Measurements from ENCODE around the gene PHLDB3. TPM values are rescaled to one million over a fixed set of nuclear protein-coding genes. Genes with fewer than 3 reads are reported as not detected.

Gene PHLDB3
- polyA plus RNA-seq, 2 donors = 58.1 to 70.1 TPM

DNA sequence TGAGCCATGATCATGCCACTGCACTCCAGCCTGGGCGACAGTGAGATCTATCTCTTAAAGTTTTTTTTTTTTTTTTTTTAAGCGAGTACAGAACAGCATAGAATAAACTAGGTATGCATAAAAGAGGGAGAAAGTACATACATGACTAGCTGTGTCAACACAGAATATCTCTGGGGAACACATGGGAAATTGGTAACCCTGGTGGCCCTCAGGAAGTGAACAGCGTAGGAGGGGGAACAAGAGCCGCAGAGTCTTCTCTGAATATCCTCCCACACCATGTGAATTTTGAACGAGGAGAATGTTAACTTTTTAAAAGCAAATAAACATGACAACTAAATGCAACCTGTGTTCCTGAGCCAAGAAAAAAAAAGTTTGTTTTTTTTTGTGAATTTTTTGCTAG, 15.2 kb downstream of the PHLDB3 start:
- no peak overlapping the region for H3K4me3 ChIP-seq (ENCODE audit: low read depth in 1 of 2, low read length in 2 of 2)
- no peaks in the 10 kb centered on the region for H3K27me3 ChIP-seq (ENCODE audit: control insufficient read depth in 1 of 2, insufficient read depth in 2 of 2, low read length in 2 of 2)
- 63 to 64% methylated on average over 5 of the region's 5 CpGs for WGBS, 2 donors
- H3K4me1 ChIP-seq (ENCODE audit: control insufficient read depth in 2 of 2, insufficient read depth in 2 of 2, low read length in 1 of 2) = no peaks in the 10 kb centered on the region
- H3K36me3 ChIP-seq (ENCODE audit: control insufficient read depth in 2 of 2, insufficient read depth in 2 of 2, low read length in 1 of 2) = peaks cover under 1 to 14% of the 10 kb centered on the region in 2 donors
- H3K9me3 ChIP-seq (ENCODE audit: control insufficient read depth in 2 of 2, insufficient read depth in 1 of 2, low read depth in 1 of 2, low read length in 1 of 2) = no peaks in the 10 kb centered on the region
- H3K27ac ChIP-seq (ENCODE audit: low read depth in 2 of 2, low read length in 1 of 2) = no peak overlapping the region

DNA sequence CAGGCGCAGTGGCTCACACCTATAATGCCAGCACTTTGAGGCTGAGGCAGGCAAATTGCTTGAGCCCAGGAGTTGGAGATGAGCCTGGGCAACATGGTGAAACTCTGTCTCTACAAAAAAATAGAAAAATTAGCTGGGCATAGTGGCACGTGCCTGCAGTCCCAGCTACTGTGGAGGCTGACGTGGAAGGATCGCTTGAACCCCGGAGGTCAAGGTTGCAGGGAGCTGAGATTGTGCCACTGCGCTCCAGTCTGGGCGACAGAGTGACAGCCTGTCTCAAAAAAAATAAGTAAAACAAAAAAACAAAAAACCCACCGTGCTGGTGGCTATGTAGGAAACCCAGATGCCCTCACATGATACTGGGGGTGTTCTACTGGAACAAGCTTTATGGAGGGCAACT, 16.4 kb downstream of the PHLDB3 start:
- H3K9me3 ChIP-seq (ENCODE audit: control insufficient read depth in 2 of 2, insufficient read depth in 1 of 2, low read depth in 1 of 2, low read length in 1 of 2) = no peaks in the 10 kb centered on the region
- H3K27ac ChIP-seq (ENCODE audit: low read depth in 2 of 2, low read length in 1 of 2) = no peak overlapping the region
- peaks cover 0 to 12% of the 10 kb centered on the region in 2 donors for H3K36me3 ChIP-seq (ENCODE audit: control insufficient read depth in 2 of 2, insufficient read depth in 2 of 2, low read length in 1 of 2)
- no peaks in the 10 kb centered on the region for H3K27me3 ChIP-seq (ENCODE audit: control insufficient read depth in 1 of 2, insufficient read depth in 2 of 2, low read length in 2 of 2)
- no peak overlapping the region for H3K4me3 ChIP-seq (ENCODE audit: low read depth in 1 of 2, low read length in 2 of 2)
- no peaks in the 10 kb centered on the region for H3K4me1 ChIP-seq (ENCODE audit: control insufficient read depth in 2 of 2, insufficient read depth in 2 of 2, low read length in 1 of 2)
- WGBS, 2 donors = 93 to 94% methylated on average over 8 of the region's 8 CpGs

DNA sequence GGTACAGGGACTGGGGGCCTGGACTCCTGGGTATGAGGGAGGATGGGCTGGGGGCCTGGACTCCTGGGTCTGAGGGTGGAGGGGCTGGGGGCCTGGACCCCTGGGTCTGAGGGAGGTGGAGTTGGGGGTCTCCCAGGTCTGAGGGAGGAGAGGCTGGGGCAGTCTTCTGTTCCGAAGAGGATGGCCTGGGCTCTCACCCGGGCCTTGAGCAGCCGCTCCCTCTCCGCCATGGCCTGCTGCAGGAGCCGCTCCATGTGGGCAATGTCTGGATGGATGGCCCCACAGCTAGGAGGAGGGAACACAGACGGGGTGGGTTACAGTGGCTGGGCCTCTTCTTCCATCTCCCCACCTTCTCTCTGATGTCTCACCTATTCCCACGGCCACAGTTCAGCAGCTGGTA, 18.1 kb downstream of the PHLDB3 start:
- WGBS, 2 donors = 89 to 93% methylated on average over 7 of the region's 7 CpGs
- Histone ChIP-seq H3K27ac (ENCODE audit: low read depth in 2 of 2, low read length in 1 of 2) (no peak overlapping the region), H3K36me3 (ENCODE audit: control insufficient read depth in 2 of 2, insufficient read depth in 2 of 2, low read length in 1 of 2) (peaks cover 0 to 12% of the 10 kb centered on the region in 2 donors), H3K4me3 (ENCODE audit: low read depth in 1 of 2, low read length in 2 of 2) (no peak overlapping the region), H3K4me1 (ENCODE audit: control insufficient read depth in 2 of 2, insufficient read depth in 2 of 2, low read length in 1 of 2) (no peaks in the 10 kb centered on the region), H3K27me3 (ENCODE audit: control insufficient read depth in 1 of 2, insufficient read depth in 2 of 2, low read length in 2 of 2) (no peaks in the 10 kb centered on the region), H3K9me3 (ENCODE audit: control insufficient read depth in 2 of 2, insufficient read depth in 1 of 2, low read depth in 1 of 2, low read length in 1 of 2) (no peaks in the 10 kb centered on the region)

DNA sequence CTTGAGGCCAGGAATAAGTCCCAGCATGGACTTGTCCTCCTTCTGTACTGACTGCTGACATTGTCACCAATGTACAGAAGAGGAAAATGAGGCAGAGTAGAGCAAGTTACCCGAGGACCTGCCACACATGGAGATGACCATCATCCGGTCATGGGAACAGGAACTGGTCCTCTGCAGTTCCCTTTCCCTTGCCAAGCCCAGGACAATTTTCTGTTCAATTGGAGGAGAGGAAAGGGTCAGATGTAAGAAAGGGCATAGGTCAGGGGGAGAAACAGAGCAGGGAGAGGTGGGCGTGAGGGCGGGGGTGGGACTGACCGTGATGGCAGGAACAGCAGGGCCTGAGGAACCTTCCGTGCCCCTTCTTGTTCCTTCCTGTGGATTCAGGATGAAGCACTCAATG, 18.6 kb downstream of the PHLDB3 start:
- Histone ChIP-seq H3K27me3 (ENCODE audit: control insufficient read depth in 1 of 2, insufficient read depth in 2 of 2, low read length in 2 of 2) (no peaks in the 10 kb centered on the region), H3K9me3 (ENCODE audit: control insufficient read depth in 2 of 2, insufficient read depth in 1 of 2, low read depth in 1 of 2, low read length in 1 of 2) (no peaks in the 10 kb centered on the region), H3K27ac (ENCODE audit: low read depth in 2 of 2, low read length in 1 of 2) (no peak overlapping the region), H3K36me3 (ENCODE audit: control insufficient read depth in 2 of 2, insufficient read depth in 2 of 2, low read length in 1 of 2) (peaks cover 0 to 12% of the 10 kb centered on the region in 2 donors), H3K4me1 (ENCODE audit: control insufficient read depth in 2 of 2, insufficient read depth in 2 of 2, low read length in 1 of 2) (no peaks in the 10 kb centered on the region), H3K4me3 (ENCODE audit: low read depth in 1 of 2, low read length in 2 of 2) (no peak overlapping the region)
- WGBS, 2 donors = 85 to 88% methylated on average over 6 of the region's 6 CpGs

DNA sequence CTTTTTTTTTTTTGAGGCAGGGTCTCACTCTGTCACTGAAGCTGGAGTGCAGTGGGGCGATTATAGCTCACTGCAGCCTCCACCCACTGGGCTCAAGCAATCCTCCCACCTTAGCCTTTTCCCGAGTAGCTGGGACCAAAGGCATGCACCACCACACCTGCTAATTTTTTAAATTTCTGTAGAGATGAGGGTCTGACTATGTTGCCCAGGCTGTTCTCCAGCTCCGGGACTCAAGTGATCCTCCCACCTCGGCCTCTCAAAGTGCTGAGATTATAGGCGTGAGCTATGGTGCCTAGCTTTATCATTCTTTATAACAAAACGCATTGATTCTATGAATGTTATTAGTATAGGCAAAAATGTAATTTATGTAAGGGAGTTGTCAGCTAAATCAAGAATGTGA, 21.3 kb downstream of the PHLDB3 start:
- Histone ChIP-seq H3K36me3 (ENCODE audit: control insufficient read depth in 2 of 2, insufficient read depth in 2 of 2, low read length in 1 of 2) (peaks cover 0 to 12% of the 10 kb centered on the region in 2 donors), H3K27me3 (ENCODE audit: control insufficient read depth in 1 of 2, insufficient read depth in 2 of 2, low read length in 2 of 2) (no peaks in the 10 kb centered on the region), H3K9me3 (ENCODE audit: control insufficient read depth in 2 of 2, insufficient read depth in 1 of 2, low read depth in 1 of 2, low read length in 1 of 2) (no peaks in the 10 kb centered on the region), H3K4me3 (ENCODE audit: low read depth in 1 of 2, low read length in 2 of 2) (no peak overlapping the region), H3K4me1 (ENCODE audit: control insufficient read depth in 2 of 2, insufficient read depth in 2 of 2, low read length in 1 of 2) (no peaks in the 10 kb centered on the region), H3K27ac (ENCODE audit: low read depth in 2 of 2, low read length in 1 of 2) (no peak overlapping the region)
- WGBS, 2 donors = 94 to 97% methylated on average over 6 of the region's 6 CpGs

DNA sequence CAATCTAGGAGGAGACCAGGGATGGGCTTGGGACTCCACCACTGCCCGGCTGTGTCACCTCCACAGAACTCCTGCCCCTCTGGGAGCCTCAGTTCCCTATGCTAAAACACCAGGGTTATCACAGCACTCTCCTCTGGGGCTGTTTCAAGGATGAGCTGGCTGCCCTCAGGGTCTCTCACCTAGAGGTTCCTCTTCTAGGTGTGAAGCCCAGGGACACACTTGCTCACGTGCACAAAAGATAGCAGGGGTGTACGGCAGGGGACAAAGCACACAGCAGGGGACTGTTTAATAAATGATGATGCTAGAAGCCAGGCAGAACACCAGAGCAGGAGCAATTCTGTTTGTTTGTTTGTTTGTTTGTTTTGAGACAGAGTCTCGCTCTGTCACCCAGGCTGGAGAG, 22.4 kb downstream of the PHLDB3 start:
- Histone ChIP-seq H3K9me3 (ENCODE audit: control insufficient read depth in 2 of 2, insufficient read depth in 1 of 2, low read depth in 1 of 2, low read length in 1 of 2) (no peaks in the 10 kb centered on the region), H3K4me1 (ENCODE audit: control insufficient read depth in 2 of 2, insufficient read depth in 2 of 2, low read length in 1 of 2) (no peaks in the 10 kb centered on the region), H3K4me3 (ENCODE audit: low read depth in 1 of 2, low read length in 2 of 2) (no peak overlapping the region), H3K27ac (ENCODE audit: low read depth in 2 of 2, low read length in 1 of 2) (no peak overlapping the region), H3K36me3 (ENCODE audit: control insufficient read depth in 2 of 2, insufficient read depth in 2 of 2, low read length in 1 of 2) (peaks cover 0 to 12% of the 10 kb centered on the region in 2 donors), H3K27me3 (ENCODE audit: control insufficient read depth in 1 of 2, insufficient read depth in 2 of 2, low read length in 2 of 2) (no peaks in the 10 kb centered on the region)
- WGBS, 2 donors = 88 to 89% methylated on average over 4 of the region's 4 CpGs

DNA sequence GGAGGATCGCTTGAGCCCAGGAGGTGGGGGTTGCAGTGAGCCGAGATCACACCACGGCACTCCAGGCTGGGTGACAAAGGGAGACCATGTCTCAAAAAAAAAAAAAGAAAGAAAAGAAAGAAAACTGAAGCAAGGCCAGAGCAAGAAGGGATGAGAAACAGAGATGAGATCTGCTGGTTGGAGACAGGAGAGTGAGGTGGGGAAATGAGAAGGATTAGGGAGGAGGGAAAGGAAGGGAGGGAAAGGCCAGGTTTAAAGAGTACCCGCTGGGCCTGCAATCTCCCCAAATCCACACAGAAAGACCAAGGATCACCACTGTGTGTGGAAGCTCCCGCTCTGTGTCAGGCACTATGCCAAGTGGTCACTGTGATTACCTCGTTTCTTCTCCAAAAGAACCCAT, 22.8 kb downstream of the PHLDB3 start:
- no peaks in the 10 kb centered on the region for H3K9me3 ChIP-seq (ENCODE audit: control insufficient read depth in 2 of 2, insufficient read depth in 1 of 2, low read depth in 1 of 2, low read length in 1 of 2)
- H3K27ac ChIP-seq (ENCODE audit: low read depth in 2 of 2, low read length in 1 of 2) = no peak overlapping the region
- no peaks in the 10 kb centered on the region for H3K27me3 ChIP-seq (ENCODE audit: control insufficient read depth in 1 of 2, insufficient read depth in 2 of 2, low read length in 2 of 2)
- no peak overlapping the region for H3K4me3 ChIP-seq (ENCODE audit: low read depth in 1 of 2, low read length in 2 of 2)
- 88 to 97% methylated on average over 6 of the region's 6 CpGs for WGBS, 2 donors
- H3K4me1 ChIP-seq (ENCODE audit: control insufficient read depth in 2 of 2, insufficient read depth in 2 of 2, low read length in 1 of 2) = no peaks in the 10 kb centered on the region
- H3K36me3 ChIP-seq (ENCODE audit: control insufficient read depth in 2 of 2, insufficient read depth in 2 of 2, low read length in 1 of 2) = peaks cover 0 to 12% of the 10 kb centered on the region in 2 donors

DNA sequence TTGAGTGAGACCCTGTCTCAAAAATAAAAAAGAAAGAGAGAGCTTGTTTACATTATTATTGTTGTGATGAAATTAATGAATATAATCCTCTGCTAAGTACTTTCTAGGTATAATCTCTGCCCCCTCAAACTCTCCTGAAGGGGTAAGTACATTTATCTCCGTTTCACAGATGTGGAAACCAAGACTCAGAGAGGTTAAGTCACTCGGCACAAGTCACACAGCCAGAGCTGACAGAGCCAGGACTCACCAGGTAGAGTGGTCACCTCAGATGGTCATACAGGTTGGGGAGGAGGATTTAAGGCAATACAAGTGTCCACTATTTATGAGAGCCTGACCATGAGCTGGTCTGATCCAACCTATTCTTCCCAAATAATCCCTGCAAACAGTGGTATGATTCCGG, 24.0 kb downstream of the PHLDB3 start:
- no peaks in the 10 kb centered on the region for H3K27me3 ChIP-seq (ENCODE audit: control insufficient read depth in 1 of 2, insufficient read depth in 2 of 2, low read length in 2 of 2)
- no peak overlapping the region for H3K4me3 ChIP-seq (ENCODE audit: low read depth in 1 of 2, low read length in 2 of 2)
- no peaks in the 10 kb centered on the region for H3K9me3 ChIP-seq (ENCODE audit: control insufficient read depth in 2 of 2, insufficient read depth in 1 of 2, low read depth in 1 of 2, low read length in 1 of 2)
- H3K4me1 ChIP-seq (ENCODE audit: control insufficient read depth in 2 of 2, insufficient read depth in 2 of 2, low read length in 1 of 2) = no peaks in the 10 kb centered on the region
- H3K27ac ChIP-seq (ENCODE audit: low read depth in 2 of 2, low read length in 1 of 2) = no peak overlapping the region
- WGBS, 2 donors = 94 to 95% methylated on average over 3 of the region's 3 CpGs
- peaks cover 0 to 7% of the 10 kb centered on the region in 2 donors for H3K36me3 ChIP-seq (ENCODE audit: control insufficient read depth in 2 of 2, insufficient read depth in 2 of 2, low read length in 1 of 2)

DNA sequence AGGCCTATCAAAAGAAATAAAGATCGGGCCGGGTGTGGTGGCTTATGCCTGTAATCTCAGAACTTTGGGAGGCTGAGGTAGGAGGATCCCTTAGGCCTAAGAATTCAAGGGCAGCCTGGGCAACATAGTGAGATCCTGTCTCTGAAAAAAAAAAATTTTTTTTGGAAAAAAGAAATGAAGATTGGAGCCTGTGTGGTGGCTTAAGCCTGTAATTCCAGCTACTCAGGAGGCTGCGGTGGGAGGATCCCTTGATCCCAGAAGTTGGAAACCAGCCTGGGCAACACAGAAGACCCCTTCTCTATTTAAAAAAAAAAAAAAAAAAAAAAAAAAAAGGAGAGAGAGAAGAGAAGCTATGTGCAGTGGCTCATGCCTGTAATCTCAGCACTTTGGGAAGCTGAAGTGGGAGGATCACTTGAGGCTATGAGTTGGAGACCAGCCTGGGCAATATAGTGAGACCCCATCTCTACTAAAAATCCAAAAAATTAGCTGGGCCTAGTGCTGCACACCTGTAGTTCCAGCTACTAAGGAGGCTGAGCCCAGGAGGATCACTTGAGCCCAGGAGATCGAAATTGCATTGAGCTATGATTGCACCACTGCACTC, 24.5 kb downstream of the PHLDB3 start:
- no peaks in the 10 kb centered on the region for H3K9me3 ChIP-seq (ENCODE audit: control insufficient read depth in 2 of 2, insufficient read depth in 1 of 2, low read depth in 1 of 2, low read length in 1 of 2)
- H3K4me3 ChIP-seq (ENCODE audit: low read depth in 1 of 2, low read length in 2 of 2) = no peak overlapping the region
- WGBS, 2 donors = 93 to 95% methylated on average over 4 of the region's 4 CpGs
- no peaks in the 10 kb centered on the region for H3K27me3 ChIP-seq (ENCODE audit: control insufficient read depth in 1 of 2, insufficient read depth in 2 of 2, low read length in 2 of 2)
- H3K27ac ChIP-seq (ENCODE audit: low read depth in 2 of 2, low read length in 1 of 2) = no peak overlapping the region
- H3K4me1 ChIP-seq (ENCODE audit: control insufficient read depth in 2 of 2, insufficient read depth in 2 of 2, low read length in 1 of 2) = no peaks in the 10 kb centered on the region
- peaks cover 0 to 7% of the 10 kb centered on the region in 2 donors for H3K36me3 ChIP-seq (ENCODE audit: control insufficient read depth in 2 of 2, insufficient read depth in 2 of 2, low read length in 1 of 2)

DNA sequence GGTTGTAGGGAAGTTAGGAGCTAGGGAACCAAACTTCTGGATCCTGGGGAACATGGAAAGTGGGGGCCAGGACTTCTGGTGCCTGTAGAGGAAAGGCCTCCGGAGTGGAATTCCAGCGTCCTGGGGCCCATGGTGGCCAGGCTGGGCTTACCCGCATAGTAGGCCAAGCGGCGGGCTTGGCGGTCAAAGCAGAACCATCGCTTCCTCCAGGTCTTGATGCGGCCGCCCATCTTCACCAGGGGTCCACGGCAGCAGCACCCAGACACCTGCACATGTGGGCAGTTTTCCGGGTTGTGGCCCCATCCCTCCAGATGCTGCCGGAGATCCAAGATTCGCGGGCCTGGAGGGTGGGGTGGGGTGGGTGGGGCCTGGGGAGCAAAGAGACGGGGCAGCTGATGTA, 25.3 kb downstream of the PHLDB3 start:
- H3K27ac ChIP-seq (ENCODE audit: low read depth in 2 of 2, low read length in 1 of 2) = no peak overlapping the region
- H3K4me1 ChIP-seq (ENCODE audit: control insufficient read depth in 2 of 2, insufficient read depth in 2 of 2, low read length in 1 of 2) = peaks cover 0 to 2% of the 10 kb centered on the region in 2 donors
- WGBS, 2 donors = 92 to 93% methylated on average over 15 of the region's 15 CpGs
- H3K36me3 ChIP-seq (ENCODE audit: control insufficient read depth in 2 of 2, insufficient read depth in 2 of 2, low read length in 1 of 2) = peaks cover 0 to 7% of the 10 kb centered on the region in 2 donors
- no peak overlapping the region for H3K4me3 ChIP-seq (ENCODE audit: low read depth in 1 of 2, low read length in 2 of 2)
- H3K27me3 ChIP-seq (ENCODE audit: control insufficient read depth in 1 of 2, insufficient read depth in 2 of 2, low read length in 2 of 2) = no peaks in the 10 kb centered on the region
- no peaks in the 10 kb centered on the region for H3K9me3 ChIP-seq (ENCODE audit: control insufficient read depth in 2 of 2, insufficient read depth in 1 of 2, low read depth in 1 of 2, low read length in 1 of 2)
